NCI-H510A (cell line): ENCODE measurements around the gene DENND10.
"Not testable (repeated sequence)": the region's sequence is repeated elsewhere in the genome, so short reads cannot be mapped to it uniquely, and the experiment has no call there.

Source experiments
- DNase-seq: peaks from one replicate; lab custom pipeline; 2025; lab: John Stamatoyannopoulos, UW

DENND10 gene

DNA sequence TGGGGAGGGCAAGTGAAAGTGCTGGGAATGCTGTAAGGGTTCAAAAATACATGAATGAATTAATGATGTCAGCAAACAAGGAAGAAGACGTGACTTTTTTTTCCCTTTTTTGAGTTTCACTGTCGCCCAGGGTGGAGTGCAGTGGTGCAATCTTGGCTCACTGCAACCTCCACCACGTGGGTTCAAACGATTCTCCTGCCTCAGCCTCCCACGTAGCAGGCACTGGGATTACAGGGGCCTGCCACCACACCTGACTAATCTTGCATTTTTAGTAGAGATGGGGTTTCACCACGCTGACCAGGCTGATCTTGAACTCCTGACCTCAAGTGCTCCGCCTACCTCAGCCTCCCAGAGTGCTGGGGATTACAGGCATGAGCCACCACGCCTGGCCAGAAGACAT lies 30.0 kb downstream of the DENND10 start:
- DNase-seq = no peak

DNA sequence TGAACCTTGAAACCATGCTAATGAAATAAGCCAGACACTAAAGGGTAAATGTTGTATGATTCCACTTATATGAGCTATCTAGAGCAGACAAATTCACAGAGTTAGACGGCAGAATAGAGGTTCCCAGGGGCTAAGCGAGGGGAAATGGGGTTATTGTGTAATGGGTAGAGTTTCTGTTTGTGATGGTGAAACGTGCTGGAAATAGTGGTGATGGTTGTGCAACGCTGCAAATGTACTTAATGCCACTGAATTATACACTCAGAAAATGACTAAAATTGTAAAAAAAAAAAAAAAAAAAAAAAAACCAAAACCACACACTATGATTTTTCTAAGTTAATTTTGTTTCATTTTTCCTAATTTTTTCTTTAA lies 31.6 kb downstream of the DENND10 start:
- DNase-seq = no peak

DNA sequence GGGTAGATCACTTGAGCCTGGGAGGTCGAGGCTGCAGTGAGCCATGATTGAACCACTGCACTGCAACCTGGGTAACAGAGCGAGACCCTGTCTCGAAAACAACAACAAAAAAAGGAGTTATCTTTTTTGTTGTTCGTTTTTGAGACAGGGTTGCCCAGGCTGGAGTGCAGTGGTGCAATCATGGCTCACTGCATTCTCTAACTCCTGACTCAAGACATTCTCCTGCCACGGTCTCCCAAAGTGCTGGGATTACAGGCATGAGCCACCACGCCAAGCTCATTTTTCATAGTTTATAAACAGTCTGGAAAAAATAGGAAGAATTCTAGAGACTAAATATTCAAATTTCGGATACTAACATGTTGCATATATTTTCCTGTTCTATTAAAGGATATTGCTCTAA lies 32.2 kb downstream of the DENND10 start:
- DNase-seq = no peak

DNA sequence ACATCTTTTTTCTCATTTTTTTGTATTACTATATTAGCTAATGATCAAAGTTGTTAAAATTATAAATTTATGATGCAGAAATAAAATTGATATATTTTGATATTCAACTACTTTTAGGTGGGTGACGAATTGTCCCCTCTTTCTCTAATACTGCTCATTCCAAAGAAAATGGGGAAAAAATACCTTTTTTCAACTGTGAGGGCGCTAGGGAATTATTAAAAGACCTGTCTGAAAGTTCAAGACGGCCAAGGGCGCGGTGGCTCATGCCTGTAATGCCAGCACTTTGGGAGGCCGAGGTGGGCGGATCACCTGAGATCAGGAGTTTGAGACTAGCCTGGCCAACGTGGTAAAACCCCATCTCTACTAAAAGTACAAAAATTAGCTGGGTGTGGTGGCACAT lies 34.0 kb downstream of the DENND10 start:
- not testable (repeated sequence) for DNase-seq

DNA sequence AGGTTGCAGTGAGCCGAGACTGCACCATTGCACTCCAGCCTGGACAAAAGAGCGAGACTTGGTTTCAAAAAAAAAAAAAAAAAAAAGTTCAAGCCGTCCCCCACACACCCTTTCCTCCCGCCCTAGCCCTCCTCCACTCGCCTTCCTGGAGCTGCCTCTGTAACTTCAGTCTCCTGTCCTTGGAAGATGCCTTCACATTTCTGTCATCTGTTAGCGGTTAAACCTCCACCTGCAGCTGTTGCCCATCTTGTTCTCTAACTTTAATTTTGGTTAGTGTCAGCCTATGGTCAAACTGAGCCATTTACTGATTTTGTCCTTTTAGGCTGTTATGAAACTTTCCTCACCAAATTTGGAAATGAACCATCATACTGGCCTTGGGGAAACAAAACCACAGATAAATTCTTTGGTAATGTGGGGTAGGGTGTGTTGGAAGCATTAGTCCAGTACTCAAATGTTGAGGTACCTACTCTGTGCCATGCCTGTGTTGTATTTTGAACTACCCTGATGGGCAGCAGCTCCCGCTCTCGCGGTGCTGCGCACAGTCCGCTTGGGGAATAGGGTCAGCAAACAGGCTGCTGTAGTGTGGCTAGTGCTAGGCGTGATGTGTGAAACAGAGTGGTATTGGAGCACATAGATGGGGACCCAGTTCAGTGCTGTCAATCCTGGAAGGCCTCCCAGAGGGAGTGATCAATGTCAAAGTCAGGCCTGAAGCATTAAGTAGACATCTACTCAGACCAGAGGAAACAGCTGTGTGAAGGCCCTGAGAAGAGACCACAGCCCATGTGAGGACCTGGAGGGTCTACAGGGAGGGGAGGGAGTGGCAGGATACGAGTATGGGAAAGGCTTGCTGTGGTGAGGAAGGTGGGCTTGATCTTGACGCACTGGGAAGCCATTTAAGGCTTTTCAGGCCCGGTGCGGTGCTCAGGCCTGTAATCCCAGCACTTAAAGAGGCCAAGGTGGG lies 34.7 kb downstream of the DENND10 start:
- no peak for DNase-seq

DNA sequence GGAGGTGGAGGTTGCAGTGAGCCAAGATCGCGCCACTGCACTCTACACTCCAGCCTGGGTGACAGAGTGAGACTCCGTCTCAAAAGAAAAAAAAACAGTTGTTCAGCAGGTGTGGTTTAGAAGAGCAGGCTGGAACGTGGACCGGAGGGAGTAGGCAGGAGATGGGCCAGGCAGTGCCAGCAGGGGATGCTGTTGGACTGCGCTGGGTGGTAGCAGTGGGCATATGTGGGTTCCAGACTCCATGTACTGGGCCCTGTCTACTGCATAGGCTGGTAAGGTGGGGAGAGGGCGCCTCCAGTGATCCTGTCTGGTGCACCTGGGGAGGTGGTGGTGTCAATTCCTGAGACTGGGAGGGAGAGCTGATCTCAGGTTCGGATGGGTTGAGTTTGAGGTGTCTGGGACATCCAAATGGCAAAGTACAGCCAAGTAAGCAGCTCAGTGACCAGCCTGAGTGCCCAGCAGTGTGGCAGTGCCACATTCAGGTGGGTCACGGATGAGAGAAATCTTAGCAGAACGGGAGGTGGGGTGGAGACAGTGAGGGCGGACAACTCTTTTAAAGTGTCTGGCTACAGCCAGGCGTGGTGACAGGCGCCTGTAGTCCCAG lies 35.7 kb downstream of the DENND10 start:
- peak; percentile 8 for DNase-seq

DNA sequence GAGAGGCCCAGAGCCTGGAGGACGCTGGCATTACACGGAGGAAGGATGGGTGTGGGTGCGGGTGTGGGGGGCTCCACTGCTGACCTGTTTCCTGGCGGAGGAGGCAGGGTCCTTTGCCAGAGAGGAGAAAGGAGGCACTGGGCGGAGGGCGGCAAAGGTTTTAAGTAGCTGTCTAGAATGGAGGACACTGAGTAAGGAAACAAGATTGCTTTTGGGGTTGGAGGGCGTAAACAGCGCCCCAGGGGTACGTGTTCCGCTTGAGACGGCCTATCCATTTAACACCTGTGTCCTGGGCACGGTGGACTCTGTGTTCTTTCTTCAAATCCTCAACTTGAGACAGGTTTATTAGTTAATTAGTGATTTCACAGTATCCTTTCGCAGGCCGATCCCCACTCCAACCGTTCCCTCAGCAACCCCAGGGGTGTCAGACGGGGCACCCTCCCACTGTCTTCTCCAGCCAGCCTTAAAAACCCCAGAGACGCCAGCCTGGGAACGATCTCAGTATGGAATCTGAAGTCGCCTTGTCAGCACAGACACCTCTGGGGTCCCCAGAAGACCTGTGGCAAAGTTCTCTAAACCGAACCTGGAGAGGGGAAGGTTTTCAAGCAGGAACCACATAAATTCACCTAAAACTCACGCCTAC lies 36.8 kb downstream of the DENND10 start:
- no peak for DNase-seq

DNA sequence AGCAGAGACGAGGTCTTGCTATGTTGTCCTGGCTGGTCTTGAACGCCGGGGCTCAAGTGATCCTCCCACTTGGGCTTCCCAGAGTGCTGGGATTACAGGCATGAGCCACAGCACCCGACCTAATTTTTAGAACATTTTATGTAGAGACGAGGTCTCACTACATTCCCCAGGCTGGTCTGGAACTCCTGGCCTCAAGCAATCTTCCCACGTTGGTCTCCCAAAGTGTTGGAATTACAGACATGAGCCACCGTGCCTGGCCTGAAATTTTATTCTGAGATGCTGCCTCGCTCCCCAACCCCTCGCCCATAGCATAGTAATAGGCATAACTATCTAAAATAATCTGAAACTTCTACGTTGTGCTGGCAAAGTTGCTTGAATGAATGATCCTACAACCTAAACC lies 39.7 kb downstream of the DENND10 start:
- DNase-seq = no peak

DNA sequence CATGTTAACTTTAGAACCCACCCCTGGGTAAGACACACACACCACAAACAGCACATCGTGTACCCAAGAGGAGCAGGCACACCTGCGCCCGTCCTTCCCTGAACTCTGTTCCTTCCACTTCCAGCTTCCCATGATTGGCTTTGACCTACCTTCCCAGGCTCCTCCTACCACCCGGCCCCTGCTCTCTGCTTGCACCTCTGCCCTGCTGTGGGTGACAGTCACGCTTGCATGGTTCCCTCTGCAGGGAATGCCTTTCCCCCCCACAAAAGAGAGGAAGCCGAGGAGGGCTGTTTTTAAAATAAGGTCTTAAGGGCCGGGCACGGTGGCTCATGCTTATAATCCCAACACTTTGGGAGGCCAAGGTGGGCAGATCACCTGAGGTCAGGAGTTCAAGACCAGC lies 45.2 kb downstream of the DENND10 start:
- no peak for DNase-seq

DNA sequence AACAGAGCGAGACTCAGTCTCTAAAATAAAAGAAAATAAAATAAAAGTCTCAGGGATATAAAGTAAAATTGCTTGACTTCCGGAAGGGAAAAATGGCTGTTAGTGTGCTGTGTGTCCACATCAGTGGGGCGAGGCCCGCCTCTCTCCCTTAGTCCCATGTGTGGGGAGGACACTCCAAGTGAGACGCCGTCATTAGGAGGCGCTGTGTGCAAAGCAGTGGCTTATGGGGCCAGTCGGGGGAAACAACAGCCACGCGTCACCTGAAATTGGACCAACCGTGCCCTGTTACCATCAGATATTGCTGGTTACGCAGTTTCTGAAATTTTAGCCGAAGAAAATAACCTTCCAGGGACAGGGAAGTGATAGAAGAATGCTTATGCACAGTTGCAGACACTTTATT lies 45.8 kb downstream of the DENND10 start:
- DNase-seq = no peak

DNA sequence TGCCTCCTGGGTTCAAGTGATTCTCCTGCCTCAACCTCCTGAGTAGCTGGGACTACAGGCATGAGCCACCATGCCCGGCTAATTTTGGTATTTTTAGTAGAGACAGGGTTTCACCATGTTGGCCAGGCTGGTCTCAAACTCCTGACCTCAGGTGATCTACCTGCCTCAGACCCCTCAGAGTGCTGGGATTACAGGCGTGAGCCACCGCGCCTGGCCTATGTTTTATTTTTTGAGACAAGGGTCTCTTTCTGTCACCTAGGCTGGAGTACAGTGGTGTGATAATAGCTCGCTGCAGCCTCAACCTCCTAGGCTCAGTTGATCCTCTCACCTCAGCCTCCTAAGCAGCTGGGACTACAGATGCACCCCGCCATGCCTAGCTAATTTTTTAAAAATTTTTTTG lies 47.7 kb downstream of the DENND10 start:
- DNase-seq = not testable (repeated sequence)

DNA sequence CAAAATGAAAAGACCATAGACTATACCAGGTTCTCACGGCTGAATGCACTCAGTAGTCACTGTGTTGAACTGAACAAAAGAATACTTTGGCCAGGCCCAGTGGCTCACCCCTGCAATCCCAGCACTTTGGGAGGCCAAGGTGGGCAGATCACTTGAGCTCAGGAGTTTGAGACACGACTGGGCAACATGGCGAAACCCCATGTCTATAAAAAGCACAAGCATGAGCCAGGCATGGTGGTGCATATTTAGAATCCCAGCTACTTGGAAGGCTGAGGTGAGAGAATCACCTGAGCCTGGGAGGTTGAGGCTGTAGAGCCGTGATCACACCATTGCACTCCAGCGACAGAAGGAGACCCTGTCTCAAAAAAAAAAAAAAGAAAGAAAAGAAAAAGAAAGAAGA lies 49.1 kb downstream of the DENND10 start:
- no peak for DNase-seq

DNA sequence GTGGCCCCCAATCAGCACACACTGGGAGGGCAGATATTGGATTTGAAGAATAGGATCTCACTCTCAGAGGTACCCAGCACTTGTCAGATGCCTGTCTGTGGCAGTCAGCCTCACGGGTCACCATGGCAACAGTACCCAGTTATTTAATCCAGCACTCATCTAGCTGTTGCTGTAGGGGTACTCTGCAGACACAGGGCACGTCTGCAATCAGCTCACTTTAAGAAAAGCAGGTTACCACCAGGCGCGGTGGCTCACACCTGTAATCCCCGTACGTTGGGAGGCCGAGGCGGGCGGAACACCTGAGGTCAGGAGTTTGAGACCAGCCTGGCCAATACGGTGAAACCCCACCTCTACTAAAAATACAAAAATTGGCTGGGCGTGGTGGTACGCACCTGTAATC lies 49.7 kb downstream of the DENND10 start:
- no peak for DNase-seq

DNA sequence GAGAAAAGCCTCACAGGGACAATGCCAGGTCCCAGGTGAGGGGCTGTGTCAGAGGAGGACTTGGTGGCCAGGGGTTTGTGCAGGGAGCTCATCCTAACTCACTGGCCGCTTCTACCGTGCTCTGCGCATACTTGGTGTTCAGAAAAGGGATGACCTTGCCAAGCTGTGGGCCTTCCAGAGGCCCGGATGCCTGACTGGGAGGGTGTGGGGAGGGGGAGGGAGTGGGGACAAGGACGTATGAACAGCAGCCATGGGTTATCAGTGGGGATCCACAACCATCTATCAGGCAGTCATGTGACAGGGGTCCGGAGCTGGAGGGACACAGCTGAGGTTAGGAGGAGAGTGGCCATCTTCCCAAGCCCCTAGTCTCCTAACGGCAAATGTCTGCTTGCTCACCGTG lies 55.4 kb downstream of the DENND10 start:
- DNase-seq = no peak

DNA sequence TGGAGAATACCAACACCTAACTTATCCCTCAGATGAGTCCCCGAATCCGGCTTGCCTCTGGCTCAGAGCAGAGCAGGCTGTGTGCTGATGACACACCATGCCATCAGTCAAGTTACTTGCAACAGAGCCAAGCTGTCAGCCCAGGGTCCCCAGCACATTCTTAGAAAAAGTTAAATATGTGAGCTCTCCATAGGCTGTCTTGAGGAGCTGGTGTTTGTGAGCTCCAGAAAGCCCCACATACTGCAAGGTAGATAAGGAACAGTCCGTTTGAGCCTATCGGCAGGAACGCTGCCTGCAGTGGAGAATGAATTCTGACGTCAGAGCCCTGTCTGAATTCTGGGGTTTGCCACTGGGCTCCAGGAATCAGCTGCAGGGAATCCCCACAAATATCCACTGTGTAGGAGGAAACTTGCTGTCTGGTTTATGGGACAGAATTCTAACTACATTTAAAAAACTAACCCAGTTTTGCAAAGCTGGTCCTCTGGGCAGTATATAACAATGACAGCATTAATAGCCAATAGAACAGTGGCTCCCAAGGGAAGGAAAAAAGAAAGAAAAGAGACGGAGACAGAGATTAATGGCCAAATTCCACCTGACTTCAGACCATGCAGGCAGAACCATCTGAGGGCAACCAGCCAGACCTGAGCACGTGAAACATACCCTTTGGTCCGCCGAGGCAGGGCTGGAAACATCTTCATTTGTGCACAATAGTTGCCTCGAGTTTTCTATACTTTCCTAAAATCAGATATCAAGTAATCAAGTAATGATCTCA lies 58.0 kb downstream of the DENND10 start:
- no peak for DNase-seq

DNA sequence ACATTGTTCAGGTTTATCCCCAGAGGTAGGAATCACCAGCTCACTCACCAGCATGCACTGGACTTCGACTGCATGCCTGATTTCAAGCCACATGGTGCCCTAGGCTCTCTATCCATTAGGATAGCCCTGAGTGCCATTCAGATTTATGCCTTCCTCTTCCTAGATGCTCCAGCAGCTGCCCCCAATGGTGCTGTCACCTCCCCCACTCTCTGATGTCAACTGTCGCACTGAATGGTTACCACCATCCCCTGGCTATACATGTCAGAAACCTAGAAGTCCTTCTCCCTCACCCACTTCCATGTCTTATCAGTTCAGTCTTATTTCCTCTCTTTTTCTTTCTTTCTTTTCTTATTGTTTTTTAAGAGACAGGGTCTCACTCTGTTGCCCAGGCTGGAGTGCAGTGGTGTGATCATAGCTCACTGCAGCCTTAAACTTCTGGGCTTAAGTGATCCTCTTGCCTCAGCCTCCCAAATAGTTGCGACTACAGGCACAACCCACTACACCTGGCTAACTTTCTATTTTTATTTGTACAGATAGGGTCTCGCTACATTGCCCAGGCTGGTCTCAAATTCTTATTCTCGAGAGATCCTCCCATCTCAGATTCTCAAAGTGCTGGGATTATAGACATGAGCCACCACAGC lies 58.7 kb downstream of the DENND10 start:
- no peak for DNase-seq

DNA sequence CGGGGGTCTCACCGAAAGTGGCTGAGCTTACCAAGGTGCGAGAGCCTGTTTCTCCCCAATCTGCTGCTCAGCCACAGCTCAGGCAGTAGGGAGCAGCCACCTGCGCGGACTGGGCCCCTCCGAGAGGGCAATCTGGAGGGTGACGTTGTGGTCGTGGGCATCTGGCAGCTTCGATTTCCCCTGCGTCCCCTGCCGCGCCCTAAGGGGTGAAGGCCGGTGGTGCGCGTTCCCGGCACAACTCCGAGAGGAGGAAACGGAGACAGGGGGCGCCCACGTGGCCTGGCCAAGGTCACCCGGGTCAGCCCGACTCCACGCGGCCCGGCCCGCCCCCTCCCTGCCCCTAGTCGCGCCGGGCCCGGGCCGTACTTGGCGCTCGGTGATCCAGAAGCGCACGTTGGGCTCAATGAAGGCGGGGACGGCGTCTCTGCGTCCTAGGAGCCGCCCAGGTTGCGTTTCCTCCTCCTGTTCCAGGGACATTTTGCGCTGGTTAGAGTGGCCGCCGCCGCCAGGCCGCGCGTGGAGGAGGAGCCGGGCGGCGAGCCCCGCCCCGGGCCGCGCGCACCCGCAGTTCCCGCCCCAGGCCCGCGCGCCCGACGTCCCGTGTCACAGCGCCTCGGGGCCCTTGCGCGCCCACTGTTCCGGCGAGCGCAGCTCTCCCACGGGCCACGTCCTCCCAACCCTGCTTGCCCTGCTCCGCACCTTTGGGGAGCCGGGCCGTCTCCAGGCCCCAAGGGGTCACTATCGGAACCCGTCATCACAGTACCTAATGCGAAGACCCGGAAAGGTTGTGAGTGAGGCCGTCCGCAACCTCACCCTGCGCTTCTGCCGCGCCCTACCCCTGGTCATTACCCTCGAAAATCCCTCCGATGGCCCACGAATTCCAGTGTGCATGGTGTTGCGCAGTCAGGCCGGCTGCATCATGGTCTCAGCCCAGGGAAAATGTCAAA lies 61.5 kb downstream of the DENND10 start, which contains the start of gene SFXN4:
Gene SFXN4, minus strand, starts transcription at position 544 of the 947 bp plus-strand sequence. Its CDS starts 67 bp downstream, at position 477.
- peak; percentile 62 for DNase-seq

DNA sequence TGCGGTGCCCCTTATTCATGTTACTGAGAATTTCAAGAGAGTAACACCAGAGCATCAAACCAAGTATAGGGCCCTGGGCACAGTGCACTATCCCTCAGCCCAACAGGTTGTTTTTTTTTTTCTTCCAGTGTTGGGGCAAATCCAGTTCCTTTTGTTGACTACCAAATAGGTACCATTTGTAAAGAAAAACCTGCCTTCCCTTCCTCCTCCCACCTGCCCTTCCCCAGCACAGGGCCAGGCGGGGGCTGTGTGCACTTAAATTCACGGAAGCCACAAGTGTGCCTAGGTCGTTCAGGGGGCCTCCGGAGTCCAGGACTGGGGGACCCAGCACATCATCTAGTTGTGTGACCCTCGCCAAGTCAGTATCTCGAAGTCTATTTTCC lies 62.2 kb downstream of the DENND10 start:
- DNase-seq = no peak

DNA sequence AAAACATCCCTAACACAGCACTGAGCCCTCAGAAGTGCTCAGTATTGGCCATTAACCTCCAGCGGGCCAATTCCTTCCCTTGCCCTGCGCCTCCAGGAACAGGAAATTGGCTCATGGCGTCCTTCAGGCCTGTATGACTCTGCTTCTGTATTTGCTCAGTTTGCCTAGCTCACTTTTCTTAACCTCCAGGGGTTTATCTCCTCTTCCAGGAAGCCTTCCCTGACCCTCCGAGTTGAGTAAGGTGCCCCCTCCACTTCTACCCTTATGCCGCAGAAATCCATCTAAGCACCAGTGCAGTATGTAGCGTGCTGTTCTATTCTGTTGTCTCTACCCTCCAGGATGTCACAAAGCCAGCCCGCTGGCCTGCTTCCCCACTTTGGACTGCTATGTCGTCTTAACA lies 62.7 kb downstream of the DENND10 start:
- no peak for DNase-seq

DNA sequence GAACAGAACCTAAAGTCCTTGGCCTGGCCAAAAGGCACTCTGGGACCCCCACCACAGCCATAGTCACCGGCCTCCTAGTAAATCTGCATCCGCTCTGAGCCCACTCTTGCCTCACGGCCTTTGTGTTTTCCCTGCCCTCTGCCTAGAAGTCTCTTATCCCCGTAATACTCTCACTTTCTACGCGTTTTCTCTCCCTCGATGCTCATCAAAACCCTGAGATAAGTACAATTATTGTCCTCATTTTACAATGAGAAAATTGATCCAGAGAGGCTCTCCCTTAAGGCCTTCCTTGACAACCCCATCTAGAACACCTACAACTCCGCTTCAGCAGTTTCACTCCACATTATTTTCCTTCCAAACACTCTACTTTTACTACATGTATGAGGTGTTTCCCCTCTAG lies 63.1 kb downstream of the DENND10 start:
- no peak for DNase-seq

DNA sequence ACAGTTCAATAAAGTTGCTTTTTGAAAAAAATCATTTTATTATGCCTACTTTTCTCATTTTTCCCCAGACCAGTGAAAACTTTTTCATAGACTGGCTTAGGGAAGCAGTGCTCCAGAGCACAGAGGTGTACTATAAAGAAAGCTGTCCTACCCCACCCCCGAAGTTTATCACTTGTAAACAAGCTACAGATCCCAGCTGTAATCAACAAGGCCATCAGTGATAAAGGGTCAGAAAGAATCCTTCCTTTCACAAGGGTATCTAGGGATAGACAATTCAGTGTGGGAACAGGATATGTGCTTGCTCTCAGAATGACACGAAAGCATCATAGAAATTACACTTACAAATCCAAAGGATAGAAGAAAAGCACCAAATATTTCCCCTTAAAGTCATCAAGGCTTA lies 70.2 kb downstream of the DENND10 start:
- DNase-seq = no peak
